ENCODE results near the gene ADARB2. TPM values are rescaled to one million over a fixed set of nuclear protein-coding genes. Genes with fewer than 3 reads are reported as not detected.

ADARB2 gene
- total and polyA plus RNA-seq, 2 experiments from 2014 or later: 2.0 to 5.0 TPM

GRCh38 chr10:1520909-1521565, 216.3 kb downstream of the ADARB2 start:
- no peaks in the 10 kb centered on the region for H3K79me2 ChIP-seq (replicated peaks; ENCODE audit: insufficient read depth)
- no peak for TF ChIP-seq NANOG (IDR thresholded peaks at IDR 0.05; ENCODE audit: borderline replicate concordance)
- no peak for TF ChIP-seq POLR2AphosphoS5 (IDR thresholded peaks at IDR 0.05; ENCODE audit: low read depth)
- no peak for TF ChIP-seq ZNF331 (CRISPR knock-in tag; IDR thresholded peaks at IDR 0.05; ENCODE audit: low read depth)
- no peak for TF ChIP-seq JUNB (IDR thresholded peaks at IDR 0.05; ENCODE audit: unreplicated experiment)
- TF ChIP-seq STAT1 (IDR thresholded peaks at IDR 0.05; ENCODE audit: unreplicated experiment): no peak
- no peak for TF ChIP-seq REST (IDR thresholded peaks at IDR 0.05; ENCODE audit: unreplicated experiment)
- no peak for TF ChIP-seq ZNF462 (CRISPR knock-in tag; IDR thresholded peaks at IDR 0.05)
- TF ChIP-seq EZH2phosphoT487 (IDR thresholded peaks at IDR 0.05; ENCODE audit: unreplicated experiment): no peak
- no peak for TF ChIP-seq ZNF114 (CRISPR knock-in tag; IDR thresholded peaks at IDR 0.05)
- TF ChIP-seq CREB1 (CRISPR knock-in tag; IDR thresholded peaks at IDR 0.05; ENCODE audit: low read depth): no peak
- TF ChIP-seq, protein P1, sequence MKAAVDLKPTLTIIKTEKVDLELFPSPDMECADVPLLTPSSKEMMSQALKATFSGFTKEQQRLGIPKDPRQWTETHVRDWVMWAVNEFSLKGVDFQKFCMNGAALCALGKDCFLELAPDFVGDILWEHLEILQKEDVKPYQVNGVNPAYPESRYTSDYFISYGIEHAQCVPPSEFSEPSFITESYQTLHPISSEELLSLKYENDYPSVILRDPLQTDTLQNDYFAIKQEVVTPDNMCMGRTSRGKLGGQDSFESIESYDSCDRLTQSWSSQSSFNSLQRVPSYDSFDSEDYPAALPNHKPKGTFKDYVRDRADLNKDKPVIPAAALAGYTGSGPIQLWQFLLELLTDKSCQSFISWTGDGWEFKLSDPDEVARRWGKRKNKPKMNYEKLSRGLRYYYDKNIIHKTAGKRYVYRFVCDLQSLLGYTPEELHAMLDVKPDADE (IDR thresholded peaks at IDR 0.05): no peak
- TF ChIP-seq EZH2 (IDR thresholded peaks at IDR 0.05; ENCODE audit: low read depth, unreplicated experiment): no peak
- TF ChIP-seq, protein P2, sequence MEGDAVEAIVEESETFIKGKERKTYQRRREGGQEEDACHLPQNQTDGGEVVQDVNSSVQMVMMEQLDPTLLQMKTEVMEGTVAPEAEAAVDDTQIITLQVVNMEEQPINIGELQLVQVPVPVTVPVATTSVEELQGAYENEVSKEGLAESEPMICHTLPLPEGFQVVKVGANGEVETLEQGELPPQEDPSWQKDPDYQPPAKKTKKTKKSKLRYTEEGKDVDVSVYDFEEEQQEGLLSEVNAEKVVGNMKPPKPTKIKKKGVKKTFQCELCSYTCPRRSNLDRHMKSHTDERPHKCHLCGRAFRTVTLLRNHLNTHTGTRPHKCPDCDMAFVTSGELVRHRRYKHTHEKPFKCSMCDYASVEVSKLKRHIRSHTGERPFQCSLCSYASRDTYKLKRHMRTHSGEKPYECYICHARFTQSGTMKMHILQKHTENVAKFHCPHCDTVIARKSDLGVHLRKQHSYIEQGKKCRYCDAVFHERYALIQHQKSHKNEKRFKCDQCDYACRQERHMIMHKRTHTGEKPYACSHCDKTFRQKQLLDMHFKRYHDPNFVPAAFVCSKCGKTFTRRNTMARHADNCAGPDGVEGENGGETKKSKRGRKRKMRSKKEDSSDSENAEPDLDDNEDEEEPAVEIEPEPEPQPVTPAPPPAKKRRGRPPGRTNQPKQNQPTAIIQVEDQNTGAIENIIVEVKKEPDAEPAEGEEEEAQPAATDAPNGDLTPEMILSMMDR (conservative IDR thresholded peaks at IDR 0.05; ENCODE audit: low read depth in 2 of 2): no peak
- no peak overlapping the region for H3K4me3 ChIP-seq
- ATAC-seq (no peak), DNase-seq (ENCODE audit: low spot score) (no peak)
- peaks cover 37% of the 10 kb centered on the region for H3K4me1 Mint-ChIP-seq
- no peak overlapping the region for H3K4me3 Mint-ChIP-seq
- no peaks in the 10 kb centered on the region for H3F3A ChIP-seq (replicated peaks; ENCODE audit: low read depth)
- H3K27me3 Mint-ChIP-seq (ENCODE audit: insufficient read depth, low read depth, poor library complexity): peaks cover 3% of the 10 kb centered on the region
- H2AFZ ChIP-seq: no peak overlapping the region
- H3K36me3 Mint-ChIP-seq (ENCODE audit: low read depth): no peaks in the 10 kb centered on the region; the same call in 2 of the 3 replicates
- no peaks in the 10 kb centered on the region for H3K9me3 Mint-ChIP-seq
- no peaks in the 10 kb centered on the region; the same call in 1 of the 2 replicates for H4K20me1 ChIP-seq (replicated peaks; ENCODE audit: insufficient read depth)
- H3K9me2 ChIP-seq (ENCODE audit: insufficient read depth): no peaks in the 10 kb centered on the region
- H3K36me3 ChIP-seq (ENCODE audit: insufficient read depth): no peaks in the 10 kb centered on the region
- H3K27me3 ChIP-seq (ENCODE audit: insufficient read depth): no peaks in the 10 kb centered on the region
- H3K4me2 ChIP-seq: no peak overlapping the region
- H3K27ac ChIP-seq (ENCODE audit: low read depth): no peak overlapping the region
- H3K27ac Mint-ChIP-seq: peak overlapping the region; percentile 24; the same call in 1 of the 2 replicates
- peaks cover 24% of the 10 kb centered on the region for H3K4me1 ChIP-seq (ENCODE audit: insufficient read depth)
